Activated CD4-positive, alpha-beta T cell treated with anti-CD3 and anti-CD28 coated beads, Interleukin-2, Interleukin-6, amounts not matched to agents 100 ng/mL and 50 ng/mL, durations not matched to agents 16 hours and 8 hours (primary cell): ENCODE measurements around the gene HOXD10.

Experiments
- DNase-seq: peaks from one replicate; pipeline ENCODE4 v3.0.0-alpha.2; 2020

Gene HOXD10

DNA sequence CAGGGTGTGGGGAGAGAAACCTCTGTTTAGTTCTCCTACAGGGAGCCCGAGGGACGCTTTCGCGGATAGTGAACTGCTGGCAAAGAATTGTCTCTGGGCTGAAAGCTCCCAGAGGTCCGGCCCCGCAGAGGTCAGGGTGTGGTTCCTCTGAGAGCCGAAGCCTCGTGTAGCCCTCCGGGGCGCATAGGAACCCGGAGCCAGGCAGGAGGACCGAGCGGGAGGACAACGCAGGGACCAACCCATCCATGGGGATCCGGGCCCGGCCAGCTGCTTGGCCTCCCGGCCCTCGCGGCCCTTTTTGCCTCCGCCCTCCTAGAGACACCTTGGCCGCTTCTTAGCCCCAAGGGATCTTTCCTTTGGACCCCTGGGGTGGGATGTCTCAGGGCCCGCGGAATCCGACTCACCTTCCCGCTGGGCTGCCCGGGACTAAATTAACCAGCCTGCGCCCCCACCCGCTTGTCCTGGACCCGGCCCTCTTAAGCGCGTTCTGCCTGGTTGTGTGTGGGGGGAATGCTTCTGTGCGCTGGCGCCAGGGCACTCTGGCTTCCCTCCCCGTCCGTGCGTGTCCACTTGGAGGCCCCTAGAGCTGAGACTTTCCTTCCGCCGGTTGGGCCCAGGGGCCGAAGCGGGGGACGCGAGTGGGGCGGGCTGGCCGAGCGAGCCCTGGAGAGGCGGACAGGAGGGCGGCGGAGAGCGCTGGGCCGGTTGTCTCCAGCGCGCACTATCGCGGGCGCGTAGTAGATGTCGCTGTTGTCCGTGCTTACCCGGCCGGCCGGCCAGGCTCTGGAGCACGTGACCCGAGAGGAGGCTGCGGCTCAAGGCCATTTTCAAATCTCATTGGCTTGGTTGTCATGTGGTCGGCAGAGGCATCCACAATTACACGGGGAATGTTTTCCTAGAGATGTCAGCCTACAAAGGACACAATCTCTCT is at the start of gene HOXD10:
HOXD10 (plus strand) TSS at position 896 of the 931 bp plus-strand sequence. CDS start 56 bp downstream, outside the sequence.
- DNase-seq: no peak

GRCh38 chr2:176067589-176068418 is 48.8 kb upstream of the HOXD10 start:
- DNase-seq: no peak

- no peak for DNase-seq
Measured at GRCh38 chr2:176068419-176068832, 48.2 kb upstream of the HOXD10 start.

DNA sequence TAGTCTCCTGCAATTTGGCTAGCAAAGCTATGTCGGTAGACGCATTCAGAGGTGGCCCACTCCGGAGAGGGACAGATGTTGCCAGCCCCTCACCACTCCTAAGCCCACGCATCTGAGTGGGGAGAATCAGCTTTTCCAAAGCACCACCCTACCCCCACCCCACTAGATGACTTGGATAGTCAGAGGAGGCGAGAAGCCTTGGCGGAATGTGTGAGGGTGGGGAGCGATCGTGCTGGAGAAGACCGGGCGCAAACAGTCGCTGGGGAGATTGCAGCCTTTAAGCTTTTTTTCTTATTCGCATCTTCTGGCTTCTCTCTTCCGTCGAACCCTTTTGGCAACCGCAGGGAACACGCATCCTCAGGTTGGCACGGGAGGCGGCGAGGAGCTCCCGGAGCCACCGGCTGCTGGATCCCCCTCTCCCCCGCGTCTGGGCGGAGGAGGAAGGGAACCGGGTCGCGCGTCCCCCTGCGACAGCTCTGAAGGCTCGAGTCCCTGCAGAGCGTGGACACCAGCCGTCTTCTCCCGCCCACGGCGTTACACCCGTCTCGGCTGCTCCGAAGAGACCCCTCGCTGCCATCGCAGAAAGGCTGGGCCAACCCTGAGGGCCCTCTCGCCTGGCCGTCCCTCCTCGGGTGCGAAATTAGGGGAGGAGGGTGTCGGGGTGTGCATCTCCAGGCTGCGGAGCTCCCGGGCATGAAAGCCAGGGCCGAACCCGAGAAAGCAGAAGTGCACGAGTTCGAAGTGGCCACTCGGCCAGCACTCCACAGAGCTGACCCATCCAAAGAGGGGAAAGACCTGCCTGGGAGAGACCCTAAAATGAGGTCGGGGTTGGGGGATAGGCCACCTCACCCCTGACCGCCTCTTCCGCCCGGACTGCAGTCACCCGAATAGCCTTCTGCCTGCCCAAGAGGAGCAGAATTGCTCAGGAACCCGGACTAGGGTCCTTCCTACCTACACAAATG is 45.0 kb upstream of the HOXD10 start:
- no peak for DNase-seq

- DNase-seq: no peak
Measured at GRCh38 chr2:176072292-176072669, 44.3 kb upstream of the HOXD10 start.

GRCh38 chr2:176072951-176073904 is 43.4 kb upstream of the HOXD10 start:
- DNase-seq: no peak

GRCh38 chr2:176074919-176075425 is 41.6 kb upstream of the HOXD10 start:
- no peak for DNase-seq

DNA sequence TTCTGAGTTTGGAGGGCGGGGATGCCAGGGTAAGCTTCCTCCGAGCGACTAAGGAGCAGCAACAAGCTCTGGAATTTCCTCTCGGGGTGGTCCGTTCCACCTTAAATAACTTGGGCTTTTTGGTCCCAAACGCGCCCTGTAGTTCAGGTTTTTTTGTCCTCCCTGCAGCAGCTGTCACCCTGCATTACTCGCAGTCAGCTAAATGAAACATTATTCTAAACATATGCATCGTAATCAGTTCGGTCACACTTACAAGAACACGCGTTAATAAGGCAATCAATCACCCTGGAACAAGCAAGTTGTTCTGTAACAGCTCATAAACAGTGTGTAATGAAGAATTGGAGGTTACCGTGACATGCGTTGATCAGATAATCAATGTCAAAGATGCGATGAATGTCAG is 41.1 kb upstream of the HOXD10 start:
- no peak for DNase-seq

DNA sequence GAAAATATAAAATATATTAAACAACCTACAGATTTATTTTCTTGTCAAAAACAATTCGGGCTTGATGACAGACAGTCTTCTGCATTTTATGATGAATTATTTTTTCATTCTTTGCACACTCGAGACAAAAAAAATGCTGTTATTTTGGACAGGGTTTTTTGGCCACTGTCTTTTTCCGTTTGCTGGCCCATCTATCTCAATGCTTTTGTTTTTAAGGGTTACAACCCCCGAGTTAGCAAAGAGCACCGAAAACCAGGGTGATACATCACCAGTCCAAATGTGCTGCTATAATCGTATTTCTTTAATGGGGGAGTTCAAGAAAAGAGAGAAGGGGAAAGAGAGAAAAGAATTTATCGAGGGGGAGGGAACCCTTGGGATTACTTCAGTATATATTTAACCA is 40.5 kb upstream of the HOXD10 start:
- no peak for DNase-seq

GRCh38 chr2:176076796-176077195 is 39.8 kb upstream of the HOXD10 start:
- DNase-seq: no peak

DNA sequence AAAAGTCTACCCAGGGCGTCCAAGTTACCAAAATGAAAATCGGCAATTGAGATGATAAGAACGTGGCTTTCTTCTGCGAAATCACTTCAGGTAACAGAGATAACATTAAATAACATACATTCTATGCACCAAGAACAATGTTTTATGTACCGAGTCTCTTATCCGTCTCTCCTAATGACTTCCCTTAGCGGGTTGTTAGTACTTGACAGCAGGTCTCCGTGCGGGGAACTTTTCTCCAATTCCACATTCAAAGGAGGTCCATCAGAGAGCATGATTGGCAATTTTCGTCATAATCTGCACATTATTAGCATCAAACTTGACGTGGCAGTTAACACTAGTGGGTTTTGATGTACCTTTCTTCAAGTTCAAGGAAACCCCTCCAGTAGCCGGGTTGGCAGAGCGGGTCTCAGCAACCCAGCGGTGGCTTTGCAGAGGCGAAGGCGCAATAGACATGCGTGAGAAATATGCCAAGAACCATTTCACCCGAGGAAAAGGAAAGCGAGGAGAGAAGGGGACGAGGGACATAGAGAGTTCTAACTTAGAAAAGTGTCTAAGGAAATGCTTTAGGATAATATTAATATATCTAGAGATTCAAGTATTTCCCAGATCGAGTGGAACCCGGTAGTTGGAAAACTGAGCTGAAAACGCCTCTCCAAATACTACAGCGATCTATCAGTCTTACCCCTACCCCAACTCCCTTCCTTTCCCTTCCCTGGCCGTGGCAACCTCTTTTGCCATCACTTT is 37.9 kb upstream of the HOXD10 start:
- DNase-seq: no peak

- DNase-seq: no peak
Measured at GRCh38 chr2:176079285-176079830, 37.2 kb upstream of the HOXD10 start.

DNA sequence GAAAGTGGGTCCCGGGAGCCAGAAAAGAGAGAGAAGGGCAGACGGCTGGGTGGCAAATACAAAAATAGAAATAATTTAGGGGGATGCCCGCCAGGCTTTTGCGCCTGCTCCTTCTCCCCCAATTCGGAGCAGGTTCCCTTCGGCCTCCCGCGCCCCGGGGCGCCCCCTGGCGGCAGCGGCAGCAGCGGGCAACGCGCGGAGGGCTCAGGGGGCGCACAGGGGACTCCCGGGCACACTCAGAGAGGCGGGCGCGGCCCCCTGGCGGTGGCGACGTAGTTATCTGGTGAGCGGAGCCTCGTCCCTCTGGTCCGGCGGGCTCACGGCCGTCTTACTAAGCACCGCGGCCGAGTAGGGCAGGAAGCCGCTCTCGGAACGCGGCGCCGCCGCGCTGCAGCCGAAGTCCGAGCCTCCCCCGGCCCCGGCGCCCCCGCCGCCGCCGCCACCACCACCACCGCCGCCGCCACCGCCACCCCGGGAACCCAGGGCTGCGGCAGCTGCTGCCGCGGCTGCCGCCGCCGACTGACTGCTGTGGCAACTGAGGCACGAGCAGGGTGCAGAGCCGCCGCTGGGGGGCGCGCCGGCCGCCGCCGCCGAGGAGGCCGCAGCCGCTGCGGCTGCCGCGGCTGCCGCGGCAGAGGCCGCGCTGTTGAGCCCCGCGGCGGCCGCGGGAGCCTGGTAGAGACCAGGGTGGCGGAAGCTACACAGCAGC is 36.6 kb upstream of the HOXD10 start:
- peak; percentile 58 for DNase-seq

- DNase-seq: no peak
Measured at GRCh38 chr2:176080540-176081375, 35.8 kb upstream of the HOXD10 start.

DNA sequence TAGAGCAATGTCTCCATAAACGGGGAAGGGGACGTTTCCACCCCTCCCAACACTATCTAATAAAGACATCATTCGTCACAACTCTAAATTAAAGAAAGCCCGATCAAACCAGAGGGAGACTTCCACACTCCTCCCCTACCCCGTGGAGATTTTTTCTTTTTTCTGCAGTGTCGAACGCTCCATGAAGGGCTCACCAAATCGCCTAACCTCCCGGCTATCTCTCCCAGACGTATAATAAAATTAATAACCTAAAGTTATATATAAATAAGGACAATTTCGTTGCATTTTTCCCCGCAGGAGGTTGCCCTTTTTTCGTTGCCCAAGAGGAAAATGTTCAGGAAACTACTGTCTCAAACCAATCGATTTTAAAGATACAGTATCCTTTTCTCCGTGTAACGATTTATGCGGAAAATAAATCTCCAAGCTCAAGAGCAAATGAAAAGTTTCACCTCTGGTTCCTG is 35.2 kb upstream of the HOXD10 start:
- DNase-seq: no peak

GRCh38 chr2:176081837-176082524 is 34.6 kb upstream of the HOXD10 start:
- no peak for DNase-seq

- no peak for DNase-seq
Measured at GRCh38 chr2:176082525-176082823, 34.1 kb upstream of the HOXD10 start.
